SKM-1 treated with dmso at 0.1 percent for 144 hours (cell line): Measurements from ENCODE around the gene PDE4B.

ENCODE experiments used
- DNase-seq: peaks from one replicate; lab custom pipeline; 2025; ENCODE audit not compliant: unreplicated experiment; lab: John Stamatoyannopoulos, UW

PDE4B gene

GRCh38 chr1:66254785-66255184 lies 462.1 kb downstream of the PDE4B start:
- DNase-seq = no peak

- no peak for DNase-seq
These were observed 464.2 kb downstream of the PDE4B start for GRCh38 chr1:66256629-66257572.

- DNase-seq = no peak
These were observed 465.9 kb downstream of the PDE4B start for GRCh38 chr1:66258404-66259105.

- DNase-seq = no peak
These were observed 468.7 kb downstream of the PDE4B start for GRCh38 chr1:66261364-66261763.

GRCh38 chr1:66262208-66262963 lies 469.7 kb downstream of the PDE4B start:
- DNase-seq = no peak

- DNase-seq = no peak
These were observed 472.6 kb downstream of the PDE4B start for GRCh38 chr1:66265268-66265667.

GRCh38 chr1:66265796-66266195 lies 473.1 kb downstream of the PDE4B start:
- no peak for DNase-seq

GRCh38 chr1:66266350-66266749 lies 473.7 kb downstream of the PDE4B start:
- DNase-seq = no peak

- no peak for DNase-seq
These were observed 474.1 kb downstream of the PDE4B start for GRCh38 chr1:66266756-66267155.

- no peak for DNase-seq
These were observed 474.7 kb downstream of the PDE4B start for GRCh38 chr1:66267201-66267940.

GRCh38 chr1:66269222-66269621 lies 476.5 kb downstream of the PDE4B start:
- DNase-seq = no peak

- no peak for DNase-seq
These were observed 477.6 kb downstream of the PDE4B start for GRCh38 chr1:66270119-66270812.

- no peak for DNase-seq
These were observed 478.7 kb downstream of the PDE4B start for GRCh38 chr1:66271216-66271903.

- DNase-seq = no peak
These were observed 479.2 kb downstream of the PDE4B start for GRCh38 chr1:66271904-66272254.

- DNase-seq = no peak
These were observed 481.0 kb downstream of the PDE4B start for GRCh38 chr1:66273656-66274055.

- no peak for DNase-seq
These were observed 481.9 kb downstream of the PDE4B start for GRCh38 chr1:66274634-66275033.

- no peak for DNase-seq
These were observed 482.4 kb downstream of the PDE4B start for GRCh38 chr1:66275083-66275482.

GRCh38 chr1:66275601-66276023 lies 482.9 kb downstream of the PDE4B start:
- no peak for DNase-seq

GRCh38 chr1:66276218-66276617 lies 483.5 kb downstream of the PDE4B start:
- no peak for DNase-seq
